Measurements from ENCODE around the gene HMCN1. TPM values are rescaled to one million over a fixed set of nuclear protein-coding genes. Genes with fewer than 3 reads are reported as not detected.

Gene HMCN1
- total RNA-seq, 1 experiment from 2014 or later: 0.31 TPM

- no TSS peak for BruUV-seq (replicated peaks)
- Histone ChIP-seq H4K20me1 (ENCODE audit: insufficient read depth) (no peaks in the 10 kb centered on the region), H3K27me3 (ENCODE audit: insufficient read depth, low read depth) (no peaks in the 10 kb centered on the region), H3F3A (ENCODE audit: insufficient read depth, low read depth) (no peaks in the 10 kb centered on the region), H3K4me3 (no peak overlapping the region), H3K36me3 (ENCODE audit: low read depth) (no peaks in the 10 kb centered on the region), H3K9me2 (ENCODE audit: insufficient read depth) (no peaks in the 10 kb centered on the region), H3K27ac (no peak overlapping the region), H3K4me1 (replicated peaks; ENCODE audit: insufficient read depth) (peaks cover under 1% of the 10 kb centered on the region; the same call in 1 of the 2 replicates), H2AFZ (no peak overlapping the region), H3K4me2 (no peak overlapping the region), H3K9me3 (ENCODE audit: insufficient read depth, low read depth) (peaks cover 2% of the 10 kb centered on the region; the same call in 1 of the 2 replicates), H3K79me2 (ENCODE audit: low read depth) (no peaks in the 10 kb centered on the region)
- DNase-seq: no peak
- TF ChIP-seq EZH2 (IDR thresholded peaks at IDR 0.05; ENCODE audit: low read depth) (no peak), CTCF (conservative IDR thresholded peaks at IDR 0.05) (no peak)
- CTCF ChIA-PET: interaction anchor here (0.6 kb wide), 1 partner anchor 343 kb away, joined by 6 read pairs; no protein-coding TSS in a partner anchor
- intact Hi-C loops (cut with micrococcal nuclease; ENCODE audit: unreplicated experiment): no loop called here
- POLR2A ChIA-PET (ENCODE audit: unreplicated experiment): no interaction called here
Observed at GRCh38 chr1:185991266-185991665, 257.1 kb downstream of the HMCN1 start.

GRCh38 chr1:185996211-185996610 lies 262.0 kb downstream of the HMCN1 start:
- no peaks in the 10 kb centered on the region for H3K9me2 ChIP-seq (ENCODE audit: insufficient read depth)
- ChIA-PET POLR2A (ENCODE audit: unreplicated experiment) (no interaction called here), CTCF (no interaction called here)
- intact Hi-C loops (cut with micrococcal nuclease; ENCODE audit: unreplicated experiment): no loop called here
- no peaks in the 10 kb centered on the region for H3K27me3 ChIP-seq (ENCODE audit: insufficient read depth, low read depth)
- H3K79me2 ChIP-seq (ENCODE audit: low read depth): no peaks in the 10 kb centered on the region
- no peak for TF ChIP-seq CTCF (conservative IDR thresholded peaks at IDR 0.05)
- no peak for TF ChIP-seq EZH2 (IDR thresholded peaks at IDR 0.05; ENCODE audit: low read depth)
- H3K4me3 ChIP-seq: no peak overlapping the region
- no peaks in the 10 kb centered on the region for H3F3A ChIP-seq (ENCODE audit: insufficient read depth, low read depth)
- no peaks in the 10 kb centered on the region for H4K20me1 ChIP-seq (ENCODE audit: insufficient read depth)
- H3K27ac ChIP-seq: no peak overlapping the region
- peaks cover 5% of the 10 kb centered on the region; the same call in 1 of the 2 replicates for H3K9me3 ChIP-seq (ENCODE audit: insufficient read depth, low read depth)
- H2AFZ ChIP-seq: no peak overlapping the region
- no peak overlapping the region for H3K4me2 ChIP-seq
- BruUV-seq (replicated peaks): no TSS peak
- no peaks in the 10 kb centered on the region for H3K36me3 ChIP-seq (ENCODE audit: low read depth)
- peak in 1 of 2 experiments; percentile 34 for DNase-seq
- H3K4me1 ChIP-seq (replicated peaks; ENCODE audit: insufficient read depth): peaks cover 6% of the 10 kb centered on the region; the same call in 1 of the 2 replicates

GRCh38 chr1:185998391-185998790 lies 264.2 kb downstream of the HMCN1 start:
- intact Hi-C loops (cut with micrococcal nuclease; ENCODE audit: unreplicated experiment): loop anchor here (2.0 kb wide), 1 partner anchor 214 kb away; no protein-coding TSS in a partner anchor
- Histone ChIP-seq H3K27ac (no peak overlapping the region), H4K20me1 (ENCODE audit: insufficient read depth) (no peaks in the 10 kb centered on the region), H3K4me3 (no peak overlapping the region), H3F3A (ENCODE audit: insufficient read depth, low read depth) (no peaks in the 10 kb centered on the region), H2AFZ (no peak overlapping the region), H3K4me2 (no peak overlapping the region), H3K9me3 (ENCODE audit: insufficient read depth, low read depth) (0 out of 2 replicates have a peak, but pooled peaks cover 3% of the 10 kb centered on the region), H3K4me1 (replicated peaks; ENCODE audit: insufficient read depth) (peaks cover 6% of the 10 kb centered on the region; the same call in 1 of the 2 replicates), H3K79me2 (ENCODE audit: low read depth) (no peaks in the 10 kb centered on the region), H3K9me2 (ENCODE audit: insufficient read depth) (no peaks in the 10 kb centered on the region; the same call in 1 of the 2 replicates), H3K27me3 (ENCODE audit: insufficient read depth, low read depth) (no peaks in the 10 kb centered on the region), H3K36me3 (ENCODE audit: low read depth) (no peaks in the 10 kb centered on the region)
- no peak for DNase-seq
- CTCF ChIA-PET: no interaction called here
- POLR2A ChIA-PET (ENCODE audit: unreplicated experiment): no interaction called here
- TF ChIP-seq CTCF (conservative IDR thresholded peaks at IDR 0.05) (no peak), EZH2 (IDR thresholded peaks at IDR 0.05; ENCODE audit: low read depth) (no peak)
- BruUV-seq (replicated peaks): no TSS peak
